Hepatocyte (in vitro differentiated cells): Measurements from ENCODE around the gene POLA2. TPM values are rescaled to one million over a fixed set of nuclear protein-coding genes. Genes with fewer than 3 reads are reported as not detected.

ENCODE experiments used
- DNase-seq: peaks from one replicate; pipeline ENCODE4 v3.0.0-alpha.2; 2016; ENCODE audit warnings: low spot score
- H2AFZ ChIP-seq: fragments of 200-600 bp; sonication (generic); 2 replicates; pipeline ENCODE4 v1.6.0; 2016; ENCODE audit warnings: antibody characterized with exemption, mild to moderate bottlenecking
- H3K27ac ChIP-seq: fragments of 200-600 bp; sonication (generic); 2 replicates; pipeline ENCODE4 v1.5.1; 2016; ENCODE audit warnings: mild to moderate bottlenecking
- H3K27me3 ChIP-seq: fragments of 200-600 bp; sonication (generic); 2 replicates; pipeline ENCODE4 v1.6.1; 2016
- H3K36me3 ChIP-seq: fragments of 200-600 bp; sonication (generic); replicated peaks from 2 replicates; pipeline ENCODE4 v1.5.1; 2016; ENCODE audit warnings: low read depth; ENCODE audit not compliant: insufficient read depth
- H3K4me1 ChIP-seq: fragments of 200-600 bp; sonication (generic); 2 replicates; pipeline ENCODE4 v1.5.1; 2016; ENCODE audit warnings: mild to moderate bottlenecking, moderate library complexity; ENCODE audit not compliant: insufficient read depth
- H3K4me2 ChIP-seq: fragments of 200-600 bp; sonication (generic); 2 replicates; pipeline ENCODE4 v1.6.0; 2016
- H3K4me3 ChIP-seq: fragments of 200-600 bp; sonication (generic); 2 replicates; pipeline ENCODE4 v1.5.1; 2016; ENCODE audit warnings: mild to moderate bottlenecking
- H3K79me2 ChIP-seq: fragments of 200-600 bp; sonication (generic); 2 replicates; pipeline ENCODE4 v1.6.0; 2017; ENCODE audit warnings: mild to moderate bottlenecking
- H3K9me2 ChIP-seq: fragments of 200-600 bp; sonication (generic); replicated peaks from 2 replicates; pipeline ENCODE4 v1.6.0; 2017; ENCODE audit warnings: mild to moderate bottlenecking; ENCODE audit not compliant: insufficient read depth
- H3K9me3 ChIP-seq: fragments of 200-600 bp; sonication (generic); 2 replicates; pipeline ENCODE4 v1.5.1; 2016; ENCODE audit warnings: low read depth, mild to moderate bottlenecking
- H4K20me1 ChIP-seq: fragments of 200-600 bp; sonication (generic); 2 replicates; pipeline ENCODE4 v1.6.0; 2016; ENCODE audit warnings: mild to moderate bottlenecking; ENCODE audit not compliant: insufficient read depth, poor library complexity, severe bottlenecking
- EZH2 ChIP-seq: fragments of 200-600 bp; sonication (generic); IDR thresholded peaks from 2 replicates; pipeline ENCODE4 v1.6.1; 2016; ENCODE audit warnings: antibody characterized with exemption, mild to moderate bottlenecking, borderline replicate concordance
- EZH2phosphoT487 ChIP-seq: fragments of 200-600 bp; sonication (generic); IDR thresholded peaks from one replicate; pipeline ENCODE4 v1.6.1; 2018; ENCODE audit warnings: antibody characterized with exemption, mild to moderate bottlenecking, low read depth, moderate library complexity; ENCODE audit not compliant: unreplicated experiment, severe bottlenecking
- WGBS: methylation state at CpG from one replicate; pipeline ENCODE4 v1.1.6; 2016; ENCODE audit warnings: low lambda C conversion rate; ENCODE audit errors: missing lambda C conversion rate; 5-methylcytosine and 5-hydroxymethylcytosine counted together
- polyA plus RNA-seq: library from polyadenylated mRNA; unstranded; fragments of >200 nt; fragmentation: Nextera tagmentation; extraction: Ambion mirVana; gene quantifications from 2 replicates; pipeline ENCODE4 v1.2.1, GENCODE V29; 2016
- total RNA-seq: library from RNA; depleted of rRNA; stranded (reverse); fragments of >200 nt; gene quantifications from 2 replicates; pipeline ENCODE4 v1.2.3, GENCODE V29; 2014
- TF ChIP-seq, protein P1 (sequence below): fragments of 200-600 bp; sonication (generic); IDR thresholded peaks from 2 replicates; pipeline ENCODE4 v1.5.1; 2016; ENCODE audit warnings: antibody characterized with exemption, mild to moderate bottlenecking; ENCODE audit not compliant: poor library complexity

POLA2 gene
- total and polyA plus RNA-seq, 2 experiments from 2014 or later, result 2.5 to 8.0 TPM

DNA sequence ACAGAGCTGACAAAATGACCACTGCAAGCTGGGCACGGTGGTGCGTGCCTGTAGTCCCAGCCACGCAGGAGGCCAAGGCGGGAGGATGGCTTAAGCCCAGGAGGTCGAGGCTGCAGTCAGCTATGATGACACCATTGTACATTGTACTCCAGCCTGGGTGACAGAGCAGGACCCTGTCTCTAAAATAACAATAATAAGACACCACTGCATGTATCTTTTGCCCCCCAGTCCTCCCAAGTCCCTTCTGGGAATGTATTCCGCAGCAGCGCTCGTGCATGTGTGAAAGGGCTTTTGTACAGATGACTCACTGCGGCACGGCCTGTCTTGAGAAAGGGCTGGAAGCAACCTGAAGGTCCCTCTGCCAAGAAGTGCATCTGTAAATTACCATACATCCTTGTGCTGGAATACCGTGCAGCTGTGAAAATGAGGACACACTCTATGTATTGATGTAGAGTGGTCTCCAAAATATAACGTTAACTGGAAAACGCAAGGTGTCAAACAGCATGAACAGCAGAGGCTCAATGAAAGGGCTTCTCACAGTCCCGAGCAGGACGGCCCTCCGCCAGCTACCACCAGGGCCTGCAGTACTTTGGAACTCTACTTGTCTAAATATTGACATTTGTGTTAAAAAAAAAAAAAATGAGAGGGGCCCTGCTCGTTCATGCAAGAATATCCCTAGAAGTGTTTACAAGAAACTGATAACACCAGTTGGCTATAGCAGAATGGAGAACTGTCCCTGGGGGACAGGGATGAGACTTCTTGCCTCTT is 43.9 kb downstream of the POLA2 start:
- H3K27me3 ChIP-seq, result no peaks in the 10 kb centered on the region
- no peak overlapping the region for H3K4me3 ChIP-seq
- H3K4me1 ChIP-seq, result peaks cover 66% of the 10 kb centered on the region
- H3K36me3 ChIP-seq, result no peaks in the 10 kb centered on the region
- peak overlapping the region; percentile 92 for H3K27ac ChIP-seq
- H3K9me3 ChIP-seq, result no peaks in the 10 kb centered on the region
- peaks cover 11% of the 10 kb centered on the region for H3K79me2 ChIP-seq
- no peaks in the 10 kb centered on the region for H3K9me2 ChIP-seq
- peak overlapping the region; percentile 57 for H3K4me2 ChIP-seq
- 45% methylated on average over 17 of the region's 17 CpGs for WGBS
- H2AFZ ChIP-seq, result no peak overlapping the region
- TF ChIP-seq, protein P1, sequence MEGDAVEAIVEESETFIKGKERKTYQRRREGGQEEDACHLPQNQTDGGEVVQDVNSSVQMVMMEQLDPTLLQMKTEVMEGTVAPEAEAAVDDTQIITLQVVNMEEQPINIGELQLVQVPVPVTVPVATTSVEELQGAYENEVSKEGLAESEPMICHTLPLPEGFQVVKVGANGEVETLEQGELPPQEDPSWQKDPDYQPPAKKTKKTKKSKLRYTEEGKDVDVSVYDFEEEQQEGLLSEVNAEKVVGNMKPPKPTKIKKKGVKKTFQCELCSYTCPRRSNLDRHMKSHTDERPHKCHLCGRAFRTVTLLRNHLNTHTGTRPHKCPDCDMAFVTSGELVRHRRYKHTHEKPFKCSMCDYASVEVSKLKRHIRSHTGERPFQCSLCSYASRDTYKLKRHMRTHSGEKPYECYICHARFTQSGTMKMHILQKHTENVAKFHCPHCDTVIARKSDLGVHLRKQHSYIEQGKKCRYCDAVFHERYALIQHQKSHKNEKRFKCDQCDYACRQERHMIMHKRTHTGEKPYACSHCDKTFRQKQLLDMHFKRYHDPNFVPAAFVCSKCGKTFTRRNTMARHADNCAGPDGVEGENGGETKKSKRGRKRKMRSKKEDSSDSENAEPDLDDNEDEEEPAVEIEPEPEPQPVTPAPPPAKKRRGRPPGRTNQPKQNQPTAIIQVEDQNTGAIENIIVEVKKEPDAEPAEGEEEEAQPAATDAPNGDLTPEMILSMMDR, result no peak
- TF ChIP-seq EZH2phosphoT487, result no peak
- TF ChIP-seq EZH2, result no peak
- H4K20me1 ChIP-seq, result no peaks in the 10 kb centered on the region
- DNase-seq, result peak; percentile 82

DNA sequence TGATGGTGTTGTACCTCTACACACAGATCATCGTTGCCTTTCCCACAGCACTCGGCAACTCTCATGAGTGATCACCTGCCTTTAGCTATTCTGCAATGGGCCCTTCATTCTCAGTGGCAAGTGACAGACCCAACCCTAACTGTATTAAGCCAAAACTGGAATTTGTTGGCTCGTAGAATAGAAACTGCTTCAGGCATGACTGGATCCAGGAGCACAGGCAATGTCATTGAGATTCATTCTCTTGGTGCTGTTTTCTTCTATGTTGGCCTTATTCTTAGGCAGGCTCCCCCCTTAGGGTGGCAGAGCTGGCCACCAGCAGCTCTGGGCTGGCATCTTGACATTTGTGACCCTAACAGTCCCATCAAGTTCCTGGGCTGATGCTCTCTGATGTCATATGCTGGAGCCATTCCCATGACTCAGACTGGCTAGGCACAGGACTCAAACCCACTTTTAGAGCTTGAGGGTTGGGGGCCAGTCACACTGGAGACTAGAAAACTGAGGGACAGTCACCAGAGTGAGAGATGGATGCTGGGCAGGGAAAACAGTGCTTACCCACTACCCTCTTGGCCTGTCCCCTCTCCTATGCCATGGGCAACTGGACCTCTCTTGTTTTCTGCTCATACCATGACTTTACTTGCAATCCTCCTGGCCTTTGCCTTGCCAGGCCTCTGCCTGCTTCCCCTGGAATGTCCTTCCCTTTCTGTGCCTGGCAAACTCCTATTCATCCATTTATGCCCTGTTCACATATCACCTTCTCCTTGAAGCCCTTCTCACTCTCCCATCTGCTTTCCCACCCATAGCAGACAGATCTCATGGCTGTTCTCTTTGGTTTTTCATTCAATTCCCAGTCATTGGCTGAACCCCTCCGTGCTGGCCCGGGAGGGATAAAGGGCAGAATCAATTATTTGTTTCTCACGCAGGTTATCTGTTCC is 45.8 kb downstream of the POLA2 start:
- H3K9me3 ChIP-seq, result no peaks in the 10 kb centered on the region
- H3K4me1 ChIP-seq, result peaks cover 55% of the 10 kb centered on the region
- WGBS, result 75% methylated on average over 6 of the region's 6 CpGs

DNA sequence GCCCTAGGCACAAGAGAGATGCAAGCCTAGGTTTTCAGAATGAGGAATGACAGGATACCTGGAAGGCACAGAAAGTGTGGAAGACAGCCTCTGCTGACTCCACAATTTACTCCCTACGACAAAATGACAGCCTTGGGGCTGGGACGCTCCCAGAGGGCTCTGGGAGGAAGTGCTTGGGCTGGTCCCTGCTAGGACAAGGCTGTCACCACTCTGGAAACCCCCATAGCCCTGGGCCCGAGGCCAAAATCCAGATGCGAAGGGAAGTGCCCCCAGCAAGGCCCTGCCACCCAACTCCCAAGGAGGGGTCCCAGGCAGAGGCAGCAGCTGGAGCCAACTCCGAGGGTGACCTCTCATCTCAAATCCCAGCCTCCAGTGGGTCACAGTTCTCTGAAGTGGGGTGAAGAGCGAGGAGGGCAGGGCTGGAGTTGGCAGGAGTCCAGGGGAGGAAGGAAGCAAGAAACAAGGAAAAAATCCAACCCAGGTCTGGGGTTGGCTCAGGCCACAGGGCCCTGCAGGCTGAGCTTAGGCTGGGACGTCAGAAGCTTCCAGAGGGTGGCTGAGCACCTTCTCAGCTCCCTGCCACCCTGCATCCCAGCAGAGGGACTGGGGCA is 46.6 kb downstream of the POLA2 start:
- no peak for TF ChIP-seq EZH2
- TF ChIP-seq, protein P1, result no peak
- no peak for TF ChIP-seq EZH2phosphoT487
- Histone ChIP-seq H3K9me2 (no peaks in the 10 kb centered on the region), H3K4me3 (no peak overlapping the region), H3K9me3 (no peaks in the 10 kb centered on the region), H3K27me3 (no peaks in the 10 kb centered on the region), H4K20me1 (no peaks in the 10 kb centered on the region), H3K27ac (peak overlapping the region; percentile 43), H3K79me2 (peaks cover 26% of the 10 kb centered on the region), H3K4me1 (peaks cover 56% of the 10 kb centered on the region), H3K4me2 (no peak overlapping the region), H3K36me3 (no peaks in the 10 kb centered on the region), H2AFZ (no peak overlapping the region)
- DNase-seq, result no peak
- WGBS, result 67% methylated on average over 7 of the region's 7 CpGs

More for the DNA sequence above, 45.8 kb downstream of the POLA2 start:
- Histone ChIP-seq H3K4me2 (no peak overlapping the region), H3K79me2 (peaks cover 20% of the 10 kb centered on the region), H3K36me3 (no peaks in the 10 kb centered on the region), H3K9me2 (no peaks in the 10 kb centered on the region), H4K20me1 (no peaks in the 10 kb centered on the region), H3K27me3 (no peaks in the 10 kb centered on the region), H2AFZ (no peak overlapping the region), H3K27ac (peak overlapping the region; percentile 43), H3K4me3 (no peak overlapping the region)
- DNase-seq, result no peak
- TF ChIP-seq EZH2phosphoT487, result no peak
- TF ChIP-seq EZH2, result no peak
- TF ChIP-seq, protein P1, result no peak
